Stimulated activated naive CD4-positive, alpha-beta T cell treated with Interleukin-2 at 50 U/mL for 16 hours (primary cell): ENCODE measurements around the gene KCNAB1.
"Not testable (repeated sequence)": the region's sequence is repeated elsewhere in the genome, so short reads cannot be mapped to it uniquely, and the experiment has no call there.

Experiments
- DNase-seq: peaks from one replicate; lab custom pipeline; 2025; lab: John Stamatoyannopoulos, UW

KCNAB1 gene

DNA sequence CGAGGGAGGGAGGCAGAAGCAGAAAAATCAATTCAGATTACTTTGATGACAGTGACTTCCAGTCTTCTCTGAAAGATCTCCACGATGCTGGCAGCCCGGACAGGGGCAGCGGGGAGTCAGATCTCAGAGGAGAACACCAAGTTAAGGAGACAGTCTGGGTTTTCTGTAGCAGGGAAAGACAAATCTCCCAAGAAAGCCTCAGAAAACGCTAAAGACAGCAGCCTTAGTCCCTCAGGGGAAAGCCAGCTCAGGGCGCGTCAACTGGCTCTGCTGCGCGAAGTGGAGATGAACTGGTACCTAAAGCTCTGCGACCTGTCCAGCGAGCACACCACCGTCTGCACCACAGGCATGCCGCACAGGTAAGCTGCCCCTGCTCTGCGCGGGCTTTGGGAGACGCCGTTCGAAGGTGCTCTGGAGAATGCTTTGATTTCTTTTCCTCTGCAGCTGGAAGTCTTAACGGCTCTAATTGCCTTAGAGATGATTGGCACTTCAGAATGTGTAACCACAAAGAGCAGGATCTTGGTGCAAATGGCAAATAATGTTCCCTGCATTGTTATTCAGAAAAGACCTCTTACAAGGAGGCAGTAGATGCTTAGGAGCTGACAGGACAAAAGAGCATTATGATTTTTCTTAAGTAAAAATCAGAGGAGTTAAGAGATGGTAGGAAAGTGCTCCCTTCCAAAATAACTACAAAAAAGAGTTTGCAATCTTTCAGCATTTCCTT lies at the start of gene KCNAB1:
Gene KCNAB1 (plus strand): TSS at position 51 of the 724 bp plus-strand sequence.
- DNase-seq = no peak

DNA sequence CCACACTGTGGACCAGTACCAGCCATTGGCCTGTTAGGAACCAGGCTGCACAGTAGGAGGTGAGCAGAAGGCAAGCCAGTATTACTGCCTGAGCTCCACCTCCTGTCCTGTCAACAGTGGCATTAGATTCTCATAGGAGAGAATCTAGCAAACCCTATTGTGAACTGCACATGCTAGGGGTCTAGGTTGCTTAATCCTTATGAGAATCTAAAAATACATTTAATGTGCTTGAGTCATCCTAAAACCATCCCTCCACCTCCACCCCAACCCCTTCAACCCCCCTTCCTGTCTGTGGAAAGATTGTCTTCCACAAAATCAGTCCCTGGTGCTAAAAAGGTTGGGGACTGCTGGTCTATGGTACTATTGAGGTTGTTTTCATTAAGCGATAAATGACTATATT lies 49.3 kb upstream of the KCNAB1 start:
- DNase-seq = no peak

DNA sequence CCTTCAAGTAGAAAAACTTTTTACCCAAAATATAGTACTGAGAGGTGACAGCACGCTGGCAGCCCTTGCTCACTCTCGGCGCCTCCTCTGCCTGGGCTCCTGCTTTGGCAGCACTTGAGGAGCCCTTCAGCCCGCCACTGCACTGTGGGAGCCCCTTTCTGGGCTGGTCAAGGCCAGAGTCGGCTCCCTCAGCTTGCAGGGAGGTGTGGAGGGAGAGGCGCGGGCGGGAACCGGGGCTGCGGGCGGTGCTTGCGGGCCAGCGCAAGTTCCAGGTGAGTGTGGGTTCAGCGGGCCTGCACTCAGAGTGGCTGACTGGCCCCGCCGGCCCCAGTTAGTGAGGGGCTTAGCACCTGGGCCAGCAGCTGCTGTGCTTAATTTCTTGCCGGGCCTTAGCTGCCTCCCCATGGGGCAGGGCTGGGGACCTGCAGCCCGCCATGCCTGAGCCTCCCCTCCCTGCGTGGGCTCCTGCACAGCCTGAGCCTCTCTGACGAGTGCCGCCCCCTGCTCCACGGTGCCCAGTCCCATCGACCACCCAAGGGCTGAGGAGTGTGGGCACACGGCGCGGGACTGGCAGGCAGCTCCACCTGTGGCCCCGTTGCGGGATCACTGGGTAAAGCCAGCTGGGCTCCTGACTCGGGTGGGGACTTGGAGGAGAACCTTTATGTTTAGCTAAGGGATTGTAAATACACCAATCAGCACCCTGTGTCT lies 47.3 kb upstream of the KCNAB1 start:
- not testable (repeated sequence) for DNase-seq

DNA sequence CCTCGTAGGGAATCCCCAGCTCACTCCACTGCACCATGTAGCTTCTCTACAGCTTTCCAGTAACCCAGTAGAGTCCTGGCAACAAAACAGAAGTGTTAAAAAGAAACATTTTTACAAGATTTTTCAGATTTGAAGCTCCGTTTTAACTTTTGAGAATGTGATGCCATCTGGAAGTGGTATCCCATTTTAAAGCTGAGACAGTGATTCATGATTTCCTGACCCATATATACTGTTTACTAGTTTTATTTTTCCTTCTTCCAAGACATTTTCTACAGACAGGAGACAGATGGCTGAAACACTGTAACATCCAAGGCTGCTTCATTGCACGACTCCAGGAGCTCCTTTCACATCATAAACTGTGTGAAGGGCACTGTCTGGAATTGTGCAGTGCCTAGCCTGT lies 30.3 kb upstream of the KCNAB1 start:
- DNase-seq = no peak

DNA sequence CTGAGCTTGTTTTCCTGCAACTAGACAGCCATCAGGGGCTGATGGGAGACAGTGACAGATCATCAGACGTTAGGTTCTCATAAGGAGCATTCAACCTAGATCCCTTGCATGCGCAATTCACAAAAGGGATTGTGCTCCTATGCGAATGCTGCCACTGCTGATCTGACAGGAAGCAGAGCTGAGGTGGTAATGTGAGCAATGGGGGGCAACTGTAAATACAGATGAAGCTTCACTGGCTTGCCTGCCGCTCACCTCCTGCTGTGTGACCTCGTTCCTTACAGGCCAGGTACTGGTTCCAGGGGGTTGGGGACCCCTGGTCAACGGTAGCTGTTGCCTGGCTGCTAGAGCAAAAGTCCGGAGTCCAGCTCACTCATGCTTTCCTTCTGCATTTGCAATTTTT lies 26.4 kb upstream of the KCNAB1 start:
- DNase-seq = no peak

DNA sequence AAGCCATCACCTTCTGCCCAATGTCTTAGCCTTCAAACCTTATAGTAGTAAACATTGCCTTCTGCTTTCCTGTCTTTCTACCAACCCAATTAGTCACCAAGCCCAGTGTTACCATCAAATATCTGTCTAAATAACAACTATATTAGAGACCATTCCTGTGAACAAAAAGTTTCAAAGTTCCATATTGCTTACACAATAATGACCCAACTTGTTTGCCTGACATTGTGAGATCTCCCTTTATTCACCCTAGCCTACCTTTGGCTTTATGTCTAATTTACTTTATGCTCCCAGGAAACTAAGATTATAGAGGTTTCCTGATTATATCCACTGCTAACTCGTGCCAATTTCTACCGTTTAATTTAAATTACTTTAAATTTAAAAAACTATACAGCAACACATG lies 26.0 kb upstream of the KCNAB1 start:
- DNase-seq = no peak

DNA sequence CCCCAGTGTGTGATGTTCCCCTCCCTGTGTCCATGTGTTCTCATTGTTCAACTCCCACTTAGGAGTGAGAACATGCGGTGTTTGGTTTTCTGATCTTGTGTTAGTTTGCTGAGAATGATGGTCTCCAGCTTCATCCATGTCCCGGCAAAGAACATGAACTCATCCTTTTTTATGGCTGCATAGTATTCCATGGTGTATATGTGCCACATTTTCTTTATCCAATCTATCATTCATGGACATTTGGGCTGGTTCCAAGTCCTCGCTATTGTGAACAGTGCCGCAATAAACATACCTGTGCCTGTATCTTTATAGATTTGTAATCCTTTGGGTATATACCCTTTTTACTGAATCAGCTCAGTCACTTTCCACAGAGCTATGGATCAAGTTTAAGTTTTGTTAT lies 24.7 kb upstream of the KCNAB1 start:
- DNase-seq = not testable (repeated sequence)

DNA sequence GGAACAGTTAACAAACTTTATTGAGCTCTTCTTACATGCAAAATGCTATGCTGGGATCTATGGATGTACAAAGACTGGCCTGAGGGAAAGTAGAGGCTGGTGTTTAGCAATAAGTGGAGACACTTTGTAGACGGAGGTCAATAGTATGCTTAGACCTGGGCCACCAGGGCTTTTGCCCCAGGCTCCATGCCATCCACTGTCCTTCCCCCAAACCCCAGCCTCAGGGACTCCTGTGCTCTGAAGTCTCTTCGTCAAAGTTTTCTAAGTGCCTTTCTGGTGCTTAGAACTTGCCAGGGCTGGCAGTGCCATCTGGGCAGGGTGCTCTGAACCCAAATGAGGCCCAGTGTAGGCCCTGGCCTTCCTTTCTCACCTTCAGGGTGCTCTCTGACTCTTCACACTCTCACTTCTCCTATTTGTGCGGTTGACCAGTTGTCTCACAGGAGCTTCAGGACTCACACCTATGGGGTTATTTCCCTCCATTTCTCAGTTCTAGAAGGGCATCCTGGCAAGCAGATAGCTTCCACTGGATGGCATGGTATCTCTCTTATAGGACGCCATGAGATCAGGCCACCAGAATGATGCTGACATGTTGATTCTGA lies 21.8 kb upstream of the KCNAB1 start:
- no peak for DNase-seq

DNA sequence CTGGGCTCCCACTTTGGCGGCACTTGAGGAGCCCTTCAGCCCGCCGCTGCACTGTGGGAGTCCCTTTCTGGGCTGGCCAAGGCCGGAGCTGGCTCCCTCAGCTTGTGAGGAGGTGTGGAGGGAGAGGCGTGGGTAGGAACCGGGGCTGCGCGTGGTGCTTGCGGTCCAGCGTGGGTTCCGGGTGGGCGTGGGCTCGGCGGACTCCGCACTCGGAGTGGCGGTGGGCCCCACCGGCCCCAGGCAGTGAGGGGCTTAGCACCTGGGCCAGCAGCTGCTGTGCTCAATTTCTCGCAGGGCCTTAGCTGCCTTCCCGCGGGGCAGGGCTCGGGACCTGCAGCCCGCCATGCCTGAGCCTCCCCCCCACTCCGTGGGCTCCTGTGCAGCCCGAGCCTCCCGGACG lies 21.0 kb upstream of the KCNAB1 start:
- not testable (repeated sequence) for DNase-seq

DNA sequence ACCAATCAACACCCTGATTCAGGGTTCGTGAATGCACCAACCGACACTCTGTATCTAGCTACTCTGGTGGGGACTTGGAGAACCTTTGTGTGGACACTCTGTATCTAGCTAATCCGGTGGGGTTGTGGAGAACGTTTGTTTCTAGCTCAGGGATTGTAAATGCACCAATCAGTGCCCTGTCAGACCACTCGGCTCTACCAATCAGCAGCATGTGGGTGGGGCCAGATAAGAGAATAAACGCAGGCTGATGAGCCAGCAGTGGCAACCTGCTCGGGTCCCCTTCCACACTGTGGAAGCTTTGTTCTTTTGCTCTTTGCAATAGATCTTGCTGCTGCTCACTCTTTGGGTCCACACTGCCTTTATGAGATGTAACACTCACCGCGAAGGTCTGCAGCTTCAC lies 20.4 kb upstream of the KCNAB1 start:
- DNase-seq = not testable (repeated sequence)

DNA sequence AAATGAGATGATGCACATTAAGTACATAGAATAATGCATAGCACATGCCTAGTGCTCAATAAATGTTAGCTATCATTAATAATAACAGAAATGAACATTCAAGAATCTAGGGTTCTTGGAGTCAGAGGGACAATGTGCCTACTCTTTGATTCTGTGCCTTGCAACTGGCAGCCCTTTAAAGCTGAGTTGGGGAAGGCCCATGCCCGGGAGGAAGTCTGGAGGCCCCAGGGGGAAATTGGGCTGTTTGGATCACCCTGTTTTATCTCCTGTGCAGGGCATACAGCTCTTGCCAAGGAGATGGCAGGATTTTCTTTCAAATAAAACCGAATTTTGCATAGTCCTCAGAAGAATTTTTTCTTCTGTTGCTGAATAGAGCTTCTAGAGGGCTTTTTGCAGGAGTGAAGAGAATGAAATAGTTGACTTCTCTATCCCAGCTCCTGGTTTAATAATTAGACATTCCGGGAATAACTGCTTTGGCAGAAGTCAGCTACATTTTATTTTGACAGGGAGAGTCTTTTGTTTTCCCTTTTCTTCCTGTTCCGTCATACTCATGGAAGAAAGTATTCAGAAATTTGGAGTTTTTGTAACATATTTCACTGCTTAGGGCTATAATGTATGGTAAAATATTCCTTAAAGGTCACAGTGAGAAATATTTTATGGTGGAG lies 18.0 kb upstream of the KCNAB1 start:
- no peak for DNase-seq

DNA sequence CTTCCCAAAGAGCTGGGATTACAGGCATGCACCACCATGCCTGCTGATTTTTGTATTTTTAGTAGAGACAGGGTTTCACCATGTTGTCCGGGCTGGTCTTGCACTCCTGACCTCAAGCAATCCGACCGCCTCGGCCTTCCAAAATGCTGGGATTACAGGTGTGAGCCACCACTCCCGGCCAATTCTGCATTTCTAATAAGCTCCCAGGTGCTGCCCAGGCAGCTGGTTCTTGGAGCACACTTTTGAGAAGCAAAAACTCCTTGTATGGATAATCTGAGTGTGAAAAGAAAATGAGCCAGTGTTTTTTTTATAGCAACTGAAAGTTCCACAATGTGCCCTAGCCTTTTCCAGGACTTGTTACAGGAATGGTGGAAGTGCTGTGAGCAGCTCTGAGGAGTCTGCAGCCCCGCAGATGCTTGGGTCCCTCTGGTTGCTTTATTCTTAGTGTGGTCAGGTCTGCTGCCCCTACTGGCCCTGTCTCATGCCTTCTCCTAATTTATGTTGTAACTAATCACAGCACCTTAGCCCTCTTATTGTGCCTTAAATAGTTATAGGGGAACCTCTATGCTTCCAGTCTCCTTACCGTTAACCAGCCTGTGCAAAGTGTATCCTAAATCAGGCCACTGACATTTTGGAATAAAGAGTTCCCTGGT lies 13.5 kb upstream of the KCNAB1 start:
- DNase-seq = no peak

DNA sequence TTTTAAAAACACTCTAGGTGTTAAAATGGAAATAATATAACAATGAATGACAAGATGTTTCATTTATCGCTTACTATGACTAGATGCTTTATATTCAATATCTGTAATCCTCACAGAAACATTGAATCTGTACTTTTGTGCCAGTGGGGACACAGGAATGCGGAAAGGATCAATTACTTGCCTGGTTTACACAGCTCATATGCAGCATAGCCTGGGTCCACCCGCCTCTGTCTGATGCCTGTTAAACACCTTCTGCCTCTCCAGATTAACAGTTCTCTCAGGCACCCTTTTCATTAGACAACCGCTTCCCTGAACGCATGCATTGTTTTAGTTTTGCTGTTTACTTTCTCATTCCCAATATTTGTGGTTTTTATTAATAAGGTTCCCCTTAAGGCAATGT lies 12.9 kb upstream of the KCNAB1 start:
- no peak for DNase-seq

DNA sequence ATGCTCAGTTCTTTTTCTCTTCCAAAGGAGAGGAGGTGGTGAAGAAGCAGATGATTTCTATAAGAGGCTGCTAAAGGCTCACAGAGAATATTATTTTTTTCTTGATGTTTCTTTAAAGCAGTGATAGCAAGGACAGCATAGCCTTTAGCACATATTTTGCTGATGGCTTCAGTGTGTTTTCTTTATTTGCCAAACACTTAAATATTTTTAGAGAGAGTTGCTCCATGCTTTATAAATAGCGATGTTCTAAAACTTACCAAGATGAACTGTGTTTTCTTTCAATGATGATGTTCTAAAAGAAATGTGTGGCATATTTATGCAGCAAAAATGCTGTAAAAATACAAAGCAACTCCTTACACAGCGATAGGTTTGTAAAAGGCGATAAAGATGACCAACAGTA lies 11.8 kb upstream of the KCNAB1 start:
- no peak for DNase-seq

DNA sequence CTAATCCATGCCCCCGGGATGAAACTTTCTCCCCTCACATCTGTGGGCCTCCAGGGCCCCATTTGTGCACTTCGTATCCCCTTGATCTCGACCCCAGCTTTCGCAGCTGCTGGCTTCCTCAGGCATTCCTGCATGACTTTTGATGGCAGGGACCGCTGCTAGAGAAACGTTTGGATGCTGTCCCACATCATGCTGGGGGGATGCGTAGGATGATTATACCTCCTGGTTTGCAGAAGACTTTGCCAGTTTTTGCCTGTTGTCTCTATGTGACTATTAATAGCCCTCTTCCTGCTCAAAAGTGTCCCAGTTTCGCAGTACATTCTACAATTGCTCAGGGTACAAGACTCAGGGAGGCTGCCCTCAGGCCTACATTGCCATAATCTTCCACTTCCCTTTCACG lies 10.4 kb upstream of the KCNAB1 start:
- DNase-seq = no peak

DNA sequence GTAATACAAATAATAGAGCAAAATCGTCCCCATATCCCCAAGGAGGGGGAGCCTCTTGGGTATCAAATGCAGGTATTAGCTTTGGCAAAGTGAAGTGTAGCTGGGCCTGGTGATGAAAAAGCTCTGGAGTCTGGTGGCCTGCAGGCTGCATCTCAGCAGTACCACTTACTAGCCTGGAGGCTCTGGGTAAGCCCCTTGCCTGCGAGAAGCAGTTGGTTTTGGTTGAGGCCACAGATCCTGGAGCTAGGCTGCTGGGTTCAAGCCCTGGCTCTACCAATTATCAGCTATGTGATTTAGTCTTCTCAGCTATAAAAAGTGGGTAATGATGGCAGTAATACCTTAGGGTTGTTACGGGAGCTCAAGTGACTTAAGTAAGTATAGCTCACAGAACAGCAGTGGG lies 6.1 kb downstream of the KCNAB1 start:
- no peak for DNase-seq

DNA sequence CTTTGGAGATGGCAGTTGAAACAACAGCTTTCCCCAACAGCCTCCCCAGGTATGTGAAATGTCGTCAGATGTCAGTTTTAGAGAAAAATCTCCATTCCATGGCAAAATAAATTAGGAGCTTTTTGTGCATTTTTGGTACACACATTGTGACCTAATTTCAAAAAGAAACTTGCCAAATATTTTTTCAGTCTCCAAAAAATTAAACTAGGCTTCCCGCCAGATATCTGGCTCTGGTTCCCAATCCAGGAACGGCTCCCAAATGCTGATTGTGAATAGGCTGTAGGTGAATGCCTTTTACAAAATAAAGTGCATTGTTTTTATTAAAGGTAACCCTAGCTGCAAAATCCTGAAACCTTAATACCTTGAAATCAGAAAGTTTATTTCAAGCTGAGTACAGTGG lies 10.9 kb downstream of the KCNAB1 start:
- no peak for DNase-seq

DNA sequence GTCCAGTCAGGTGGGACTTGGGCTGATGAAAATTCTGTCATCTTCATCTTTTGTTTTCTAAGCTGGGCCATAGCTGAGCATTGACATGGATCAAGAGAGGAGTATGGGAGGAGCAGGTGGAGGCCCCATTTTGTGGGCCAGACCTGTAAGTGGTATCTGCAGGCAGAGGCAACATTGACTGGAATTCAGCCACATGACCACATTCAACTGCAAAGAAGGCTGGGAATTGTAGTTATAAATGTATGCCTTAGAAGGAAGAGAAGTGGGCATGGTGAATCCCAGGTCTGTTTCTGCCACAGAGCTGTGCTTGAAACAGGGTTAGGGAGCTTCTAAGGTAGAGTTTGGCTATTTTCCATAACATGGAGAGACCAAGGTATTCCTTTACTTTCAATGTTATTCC lies 11.4 kb downstream of the KCNAB1 start:
- no peak for DNase-seq

DNA sequence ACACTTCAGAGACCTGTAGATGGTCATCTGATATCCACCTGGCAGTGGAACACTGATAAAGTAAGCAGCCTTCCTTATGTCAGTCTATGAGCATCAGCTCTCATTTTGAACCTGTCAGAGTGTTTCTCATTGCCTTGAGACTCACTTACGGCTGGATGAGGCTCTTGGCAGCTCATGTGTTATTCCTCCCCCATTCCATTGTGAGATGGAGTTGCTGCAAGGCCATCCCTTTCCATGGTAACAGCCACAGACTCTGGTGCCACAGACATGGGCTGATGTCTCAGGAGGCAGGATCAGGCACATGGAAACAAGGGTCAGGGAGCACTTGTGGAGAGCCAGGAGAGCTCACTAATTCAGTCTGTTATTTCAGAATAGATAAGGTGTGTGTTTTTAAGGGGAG lies 11.9 kb downstream of the KCNAB1 start:
- no peak for DNase-seq

DNA sequence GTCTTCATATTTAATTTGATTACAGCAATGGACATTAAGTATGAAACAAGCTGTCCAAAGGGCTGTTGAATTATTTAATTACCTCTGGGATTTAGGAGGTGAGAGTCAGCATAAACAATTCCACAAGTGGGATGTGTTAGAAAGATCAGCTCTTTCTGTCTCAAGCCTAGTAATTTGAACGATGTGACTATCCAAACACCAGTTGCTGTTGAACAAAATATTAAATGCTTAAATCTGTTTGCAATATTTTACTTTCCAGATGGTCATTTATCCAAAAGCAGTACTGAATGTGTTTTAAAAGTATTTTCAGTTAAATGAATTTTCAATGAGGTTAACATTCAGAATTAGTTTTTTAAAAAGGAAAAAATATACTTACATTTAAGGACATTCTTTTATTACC lies 12.7 kb downstream of the KCNAB1 start:
- no peak for DNase-seq

DNA sequence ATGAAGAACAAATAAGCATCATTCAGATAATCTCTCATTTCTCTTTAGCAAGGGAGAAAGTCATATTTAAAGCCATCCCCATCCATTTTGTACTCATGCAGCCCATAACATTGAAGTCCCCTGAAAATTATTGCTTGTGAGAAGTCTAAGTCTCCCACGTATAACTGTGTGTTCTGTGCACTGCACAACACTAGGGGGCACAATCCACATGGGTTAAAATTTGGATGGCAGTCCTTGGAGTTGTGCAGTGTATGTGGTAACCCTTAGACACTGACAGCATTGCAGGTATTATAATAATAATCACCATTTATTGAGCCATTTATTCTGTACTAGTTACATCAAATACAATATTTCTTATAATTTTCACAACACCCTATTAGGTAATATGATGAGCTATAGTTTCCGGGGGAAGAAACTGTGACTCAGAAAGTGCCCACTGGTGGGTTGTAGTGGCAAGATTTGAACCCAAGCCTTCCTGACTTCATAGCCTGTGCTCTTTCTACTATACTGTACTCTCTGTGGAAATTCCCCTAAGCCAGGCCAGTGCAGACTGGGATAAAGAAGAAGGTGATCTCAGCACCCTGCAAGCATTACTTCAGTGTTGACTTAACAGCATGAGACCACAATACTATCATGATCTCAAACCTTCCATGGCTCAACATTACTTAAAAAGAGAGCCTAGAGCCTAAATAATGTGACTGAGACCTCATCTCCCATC lies 15.7 kb downstream of the KCNAB1 start:
- no peak for DNase-seq

DNA sequence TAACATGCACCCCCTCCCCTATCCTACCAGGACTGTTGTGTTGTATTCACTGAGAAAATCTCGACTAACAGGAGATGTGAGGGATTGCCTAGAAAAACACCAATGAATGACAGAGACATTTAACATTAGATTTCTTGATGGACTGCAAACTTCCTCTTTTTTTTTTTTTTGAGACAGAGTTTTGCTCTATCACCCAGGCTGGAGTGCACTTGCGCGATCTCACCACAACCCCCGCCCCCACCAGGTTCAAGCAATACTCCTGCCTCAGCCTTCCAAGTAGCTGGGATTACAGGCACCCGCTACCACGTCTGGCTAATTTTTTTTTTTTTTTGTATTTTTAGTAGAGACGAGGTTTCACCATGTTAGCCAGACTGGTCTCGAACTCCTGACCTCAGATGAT lies 17.0 kb downstream of the KCNAB1 start:
- not testable (repeated sequence) for DNase-seq
